K562 (cell line): ENCODE results near the gene ANKRD13D. TPM values are rescaled to one million over a fixed set of nuclear protein-coding genes. Genes with fewer than 3 reads are reported as not detected.

Experiments
- ATAC-seq: fragments of 200-7000 bp; cut with Tn5 transposase; 3 replicates; pipeline ENCODE4 v1.9.1; 2020; ENCODE audit warnings: moderate library complexity
- BruUV-seq: library from RNA; stranded (reverse); fragments of 400-500 nt; replicated peaks from 2 replicates; lab custom pipeline; 2021; lab: Mats Ljungman, UMichigan
- CTCF ChIA-PET: fragments of 300-600 bp; formaldehyde crosslinking; extraction: SDS; loops from one replicate; lab custom pipeline; 2021; ENCODE audit warnings: low intra/inter-chr PET ratio; lab: Yijun Ruan, JAX
- POLR2A ChIA-PET: fragments of 300-600, 350-650 bp; sonication (Branson Sonifier 250); formaldehyde crosslinking; extraction: SDS; loops from one replicate; lab custom pipeline; 2021; ENCODE audit warnings: antibody characterized with exemption, inconsistent platforms; lab: Yijun Ruan, JAX
- DNase-seq, 4 experiments: peaks; one replicate each; pipeline versions ENCODE4 v3.0.0 to v3.0.0-alpha.2; 2011 to 2018; ENCODE audit warnings: low spot score in 3 of 4, mixed read lengths in 3 of 4; ENCODE audit errors: extremely low read depth in 1 of 4
- FAIRE-seq: peaks from 2 replicates; lab custom pipeline; 2011; peaks lifted over from hg19 to GRCh38; lab: Jason Lieb, UNC
- H2AFZ ChIP-seq: 2 replicates; pipeline ENCODE4 v1.6.0; 2011; ENCODE audit warnings: low read depth, low read length, control low read depth, inconsistent platforms
- H3K27ac ChIP-seq: fragments of 200-600 bp; 3 replicates; pipeline ENCODE4 v1.8.0; 2011; ENCODE audit warnings: low read depth, mild to moderate bottlenecking, control low read depth, inconsistent platforms, low read length, moderate library complexity, mixed read lengths; ENCODE audit errors: extremely low read depth
- H3K27me3 ChIP-seq, 2 experiments: fragments of 300-600 bp in 1 of 2; 2 replicates in 1 of 2; 3 replicates in 1 of 2; pipeline versions ENCODE4 v1.6.0 to v1.8.0; 2011; ENCODE audit warnings: inconsistent platforms in 2 of 2, low read length in 2 of 2, mild to moderate bottlenecking in 1 of 2, mixed read lengths in 1 of 2, moderate library complexity in 1 of 2; ENCODE audit not compliant: control insufficient read depth in 2 of 2, insufficient read depth in 2 of 2
- H3K36me3 ChIP-seq: fragments of 300-600 bp; 3 replicates; pipeline ENCODE4 v1.8.0; 2011; ENCODE audit warnings: mild to moderate bottlenecking, low read length, inconsistent platforms; ENCODE audit not compliant: control insufficient read depth, insufficient read depth
- H3K4me1 ChIP-seq, 2 experiments: fragments of 200-600 bp in 1 of 2; replicated peaks in 1 of 2; 2 replicates in 1 of 2; 3 replicates in 1 of 2; pipeline versions ENCODE4 v1.5.1 to v1.8.0; 2011; ENCODE audit warnings: inconsistent platforms in 2 of 2, low read length in 2 of 2, mild to moderate bottlenecking in 1 of 2, mixed read lengths in 1 of 2, moderate library complexity in 1 of 2; ENCODE audit not compliant: control insufficient read depth in 2 of 2, insufficient read depth in 2 of 2
- H3K4me2 ChIP-seq: 2 replicates; pipeline ENCODE4 v1.6.1; 2011; ENCODE audit warnings: low read length, control low read depth, inconsistent platforms, mixed read lengths; ENCODE audit not compliant: insufficient read depth
- H3K4me3 ChIP-seq: fragments of 200-600 bp; sonication (generic), shearing (Covaris generic); 2 replicates; pipeline ENCODE4 v1.5.1; 2016; ENCODE audit warnings: control low read depth, inconsistent platforms
- H3K79me2 ChIP-seq: fragments of 200-600 bp; 3 replicates; pipeline ENCODE4 v1.8.0; 2011; ENCODE audit warnings: low read length, inconsistent platforms; ENCODE audit not compliant: control insufficient read depth, insufficient read depth
- H3K9ac ChIP-seq, 2 experiments: 2 replicates each; pipeline versions ENCODE4 v1.6.0 to v1.6.1; 2011; ENCODE audit warnings: low read depth in 2 of 2, low read length in 2 of 2, control low read depth in 1 of 2, inconsistent platforms in 1 of 2, mild to moderate bottlenecking in 1 of 2, mixed read lengths in 1 of 2; ENCODE audit not compliant: insufficient read depth in 1 of 2
- H3K9me1 ChIP-seq: one replicate; pipeline ENCODE4 v1.6.0; 2011; ENCODE audit warnings: inconsistent platforms, mild to moderate bottlenecking, low read length, moderate library complexity; ENCODE audit not compliant: control insufficient read depth, insufficient read depth
- H3K9me3 ChIP-seq: replicated peaks from 2 replicates; pipeline ENCODE4 v1.5.1; 2011; ENCODE audit warnings: low read depth, low read length, inconsistent platforms; ENCODE audit not compliant: control insufficient read depth, insufficient read depth
- H4K20me1 ChIP-seq: replicated peaks from 2 replicates; pipeline ENCODE4 v1.6.1; 2011; ENCODE audit warnings: low read length, inconsistent platforms, mixed read lengths; ENCODE audit not compliant: control insufficient read depth, insufficient read depth
- FOXJ2 ChIP-seq: fragments of 200-800 bp; sonication (Bioruptor generic); IDR thresholded peaks from 2 replicates; pipeline ENCODE4 v1.6.1; 2016; ENCODE audit warnings: missing genetic modification characterization, missing compliant biosample characterization
- MAX ChIP-seq: sonication (generic); formaldehyde crosslinking; IDR thresholded peaks from 2 replicates; pipeline ENCODE4 v1.9.0; 2022; ENCODE audit warnings: mild to moderate bottlenecking, missing genetic modification reagents
- RBBP5 ChIP-seq: fragments of 200-600 bp; sonication (generic); IDR thresholded peaks from 2 replicates; pipeline ENCODE4 v1.6.1; 2012; ENCODE audit warnings: borderline replicate concordance, mild to moderate bottlenecking, low read length, control low read depth, inconsistent platforms; ENCODE audit not compliant: insufficient read depth, poor library complexity, severe bottlenecking
- ZBTB33 ChIP-seq: sonication (generic); formaldehyde crosslinking; IDR thresholded peaks from 2 replicates; pipeline ENCODE4 v1.8.1; 2023; ENCODE audit warnings: mild to moderate bottlenecking, missing genetic modification reagents
- ZBTB7A ChIP-seq: IDR thresholded peaks from 2 replicates; pipeline ENCODE4 v1.6.1; 2011; ENCODE audit warnings: low read depth, mild to moderate bottlenecking, low read length, moderate library complexity, borderline replicate concordance; ENCODE audit not compliant: control insufficient read depth
- ZC3H8 ChIP-seq: fragments of 450-650 bp; IDR thresholded peaks from 2 replicates; pipeline ENCODE4 v1.6.1; 2017
- WGBS: fragments of 100-300 bp; shearing (Covaris generic); methylation state at CpG from one replicate; pipeline ENCODE4 v1.1.6; 2016; ENCODE audit warnings: low coverage, mixed read lengths; ENCODE audit not compliant: insufficient coverage; ENCODE audit errors: missing lambda C conversion rate; 5-methylcytosine and 5-hydroxymethylcytosine counted together
- in situ Hi-C: fragments of 300-500 bp; cut with MboI; formaldehyde crosslinking; loops from 4 replicates; pipeline ENCODE4 v1.15.0; 2018; ENCODE audit warnings: inconsistent platforms, mixed read lengths
- intact Hi-C: fragments of 100-400 bp; cut with micrococcal nuclease; formaldehyde crosslinking; loops from 2 replicates; pipeline ENCODE4 v1.14.2; 2022
- polyA plus RNA-seq, 8 experiments: library from polyadenylated mRNA; depleted of rRNA in 4 of 8; stranded (reverse) in 5 of 8; unstranded in 3 of 8; fragments of >200 nt; fragmentation: Nextera tagmentation in 2 of 8; fragmentation: Illumina TruSeq in 1 of 8; extraction: Ambion mirVana in 2 of 8; extraction: Trizol in 1 of 8; gene quantifications; 2 replicates each; pipeline versions ENCODE4 v1.2.1 to v1.2.3, GENCODE V29; 2011 to 2014; ENCODE audit warnings: inconsistent platforms in 1 of 8, missing spikeins in 1 of 8
- total RNA-seq, 7 experiments: library from RNA; depleted of rRNA in 6 of 7; stranded (reverse); fragments of >200 nt in 6 of 7; fragmentation: Illumina TruSeq in 2 of 7; extraction: Trizol in 2 of 7; gene quantifications; 2 replicates each; pipeline versions ENCODE4 v1.2.1 to v1.2.3, GENCODE V29; 2011 to 2021; ENCODE audit warnings: low replicate concordance in 1 of 7
- TF ChIP-seq, protein P1 (sequence below): fragments of 250-450 bp; sonication (Bioruptor Pico); IDR thresholded peaks from 2 replicates; pipeline ENCODE4 v1.4.0; 2020; ENCODE audit warnings: mild to moderate bottlenecking, moderate library complexity

ANKRD13D gene
- total and polyA plus RNA-seq, 9 of the 15 experiments (the other 6 are each of a cell fraction or from before 2014, with no cell fraction given), result 0.94 to 40.9 (median 22.4) TPM

- Histone ChIP-seq H3K4me3 (no peak overlapping the region), H3K36me3 (no peaks in the 10 kb centered on the region), H3K27ac (peak overlapping the region; percentile 67), H3K79me2 (no peaks in the 10 kb centered on the region), H3K4me2 (peak overlapping the region; percentile 76), H4K20me1 (no peaks in the 10 kb centered on the region), H3K9me1 (no peaks in the 10 kb centered on the region), H3K27me3 (no peaks in the 10 kb centered on the region), H3K4me1 (peaks cover 37 to 62% of the 10 kb centered on the region in 2 experiments), H2AFZ (peak overlapping the region; percentile 58), H3K9me3 (no peaks in the 10 kb centered on the region), H3K9ac (peak overlapping the region in 1 of 2 experiments; percentile 83; a peak in 2 of 4 replicates)
- ChIA-PET CTCF (no interaction called here), POLR2A (interaction anchor here (1.0 to 1.7 kb wide), 3 partner anchors 11 to 41 kb away, joined by 3 to 7 read pairs (median 3); partner anchors contain the start of gene ANKRD13D)
- intact Hi-C loops (loop anchor here (1.0 kb wide), 1 partner anchor 34 kb away; no protein-coding TSS in a partner anchor), in situ Hi-C loops (loop anchor here (5.0 kb wide), 1 partner anchor 34 kb away; no protein-coding TSS in a partner anchor)
- no TSS peak for BruUV-seq
- ATAC-seq, result peak; percentile 43
- WGBS, result 58% methylated on average over 12 of the region's 15 CpGs
- TF ChIP-seq ZC3H8 (no peak), MAX (CRISPR knock-in tag) (0 out of 2 replicates have a peak, but pooled peaks have one; percentile 25), ZBTB33 (CRISPR knock-in tag) (0 out of 2 replicates have a peak, but pooled peaks have one; percentile 16), ZBTB7A (no peak), FOXJ2 (tag) (no peak), RBBP5 (no peak)
- TF ChIP-seq, protein P1, sequence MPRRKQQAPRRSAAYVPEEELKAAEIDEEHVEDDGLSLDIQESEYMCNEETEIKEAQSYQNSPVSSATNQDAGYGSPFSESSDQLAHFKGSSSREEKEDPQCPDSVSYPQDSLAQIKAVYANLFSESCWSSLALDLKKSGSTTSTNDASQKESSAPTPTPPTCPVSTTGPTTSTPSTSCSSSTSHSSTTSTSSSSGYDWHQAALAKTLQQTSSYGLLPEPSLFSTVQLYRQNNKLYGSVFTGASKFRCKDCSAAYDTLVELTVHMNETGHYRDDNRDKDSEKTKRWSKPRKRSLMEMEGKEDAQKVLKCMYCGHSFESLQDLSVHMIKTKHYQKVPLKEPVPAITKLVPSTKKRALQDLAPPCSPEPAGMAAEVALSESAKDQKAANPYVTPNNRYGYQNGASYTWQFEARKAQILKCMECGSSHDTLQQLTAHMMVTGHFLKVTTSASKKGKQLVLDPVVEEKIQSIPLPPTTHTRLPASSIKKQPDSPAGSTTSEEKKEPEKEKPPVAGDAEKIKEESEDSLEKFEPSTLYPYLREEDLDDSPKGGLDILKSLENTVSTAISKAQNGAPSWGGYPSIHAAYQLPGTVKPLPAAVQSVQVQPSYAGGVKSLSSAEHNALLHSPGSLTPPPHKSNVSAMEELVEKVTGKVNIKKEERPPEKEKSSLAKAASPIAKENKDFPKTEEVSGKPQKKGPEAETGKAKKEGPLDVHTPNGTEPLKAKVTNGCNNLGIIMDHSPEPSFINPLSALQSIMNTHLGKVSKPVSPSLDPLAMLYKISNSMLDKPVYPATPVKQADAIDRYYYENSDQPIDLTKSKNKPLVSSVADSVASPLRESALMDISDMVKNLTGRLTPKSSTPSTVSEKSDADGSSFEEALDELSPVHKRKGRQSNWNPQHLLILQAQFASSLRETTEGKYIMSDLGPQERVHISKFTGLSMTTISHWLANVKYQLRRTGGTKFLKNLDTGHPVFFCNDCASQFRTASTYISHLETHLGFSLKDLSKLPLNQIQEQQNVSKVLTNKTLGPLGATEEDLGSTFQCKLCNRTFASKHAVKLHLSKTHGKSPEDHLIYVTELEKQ (CRISPR knock-in tag), result no peak
- DNase-seq, result peak in 3 of 4 experiments; percentile 48 to 54 (median 50)
- FAIRE-seq, result no peak
Measured at GRCh38 chr11:67311556-67312082, 22.5 kb downstream of the ANKRD13D start.
